ENCODE data around the gene CCDC152. TPM values are rescaled to one million over a fixed set of nuclear protein-coding genes. Genes with fewer than 3 reads are reported as not detected.

The CCDC152 gene
- total RNA-seq, 4 donors from 2014 or later = 0.16 to 1.2 (median 1.1) TPM

GRCh38 chr5:42822548-42822947 is 65.9 kb downstream of the CCDC152 start:
- no peak for ATAC-seq
- 87 to 100% methylated on average over 2 of the region's 2 CpGs for WGBS, 2 donors (ENCODE audit: low coverage in 1 of 2)
- no peak for TF ChIP-seq POLR2AphosphoS5 (IDR thresholded peaks at IDR 0.05)
- TF ChIP-seq POLR2A (IDR thresholded peaks at IDR 0.05) = no peak
- TF ChIP-seq EP300 (IDR thresholded peaks at IDR 0.05) = no peak
- TF ChIP-seq, protein P1, sequence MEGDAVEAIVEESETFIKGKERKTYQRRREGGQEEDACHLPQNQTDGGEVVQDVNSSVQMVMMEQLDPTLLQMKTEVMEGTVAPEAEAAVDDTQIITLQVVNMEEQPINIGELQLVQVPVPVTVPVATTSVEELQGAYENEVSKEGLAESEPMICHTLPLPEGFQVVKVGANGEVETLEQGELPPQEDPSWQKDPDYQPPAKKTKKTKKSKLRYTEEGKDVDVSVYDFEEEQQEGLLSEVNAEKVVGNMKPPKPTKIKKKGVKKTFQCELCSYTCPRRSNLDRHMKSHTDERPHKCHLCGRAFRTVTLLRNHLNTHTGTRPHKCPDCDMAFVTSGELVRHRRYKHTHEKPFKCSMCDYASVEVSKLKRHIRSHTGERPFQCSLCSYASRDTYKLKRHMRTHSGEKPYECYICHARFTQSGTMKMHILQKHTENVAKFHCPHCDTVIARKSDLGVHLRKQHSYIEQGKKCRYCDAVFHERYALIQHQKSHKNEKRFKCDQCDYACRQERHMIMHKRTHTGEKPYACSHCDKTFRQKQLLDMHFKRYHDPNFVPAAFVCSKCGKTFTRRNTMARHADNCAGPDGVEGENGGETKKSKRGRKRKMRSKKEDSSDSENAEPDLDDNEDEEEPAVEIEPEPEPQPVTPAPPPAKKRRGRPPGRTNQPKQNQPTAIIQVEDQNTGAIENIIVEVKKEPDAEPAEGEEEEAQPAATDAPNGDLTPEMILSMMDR (IDR thresholded peaks at IDR 0.05) = no peak
- Histone ChIP-seq H3K9me3 (no peaks in the 10 kb centered on the region), H3K4me1 (peaks cover 0 to 10% (median 0%) of the 10 kb centered on the region in 3 donors), H3K4me3 (no peak overlapping the region), H3K27ac (no peak overlapping the region), H3K36me3 (no peaks in the 10 kb centered on the region), H3K27me3 (no peaks in the 10 kb centered on the region)

DNA sequence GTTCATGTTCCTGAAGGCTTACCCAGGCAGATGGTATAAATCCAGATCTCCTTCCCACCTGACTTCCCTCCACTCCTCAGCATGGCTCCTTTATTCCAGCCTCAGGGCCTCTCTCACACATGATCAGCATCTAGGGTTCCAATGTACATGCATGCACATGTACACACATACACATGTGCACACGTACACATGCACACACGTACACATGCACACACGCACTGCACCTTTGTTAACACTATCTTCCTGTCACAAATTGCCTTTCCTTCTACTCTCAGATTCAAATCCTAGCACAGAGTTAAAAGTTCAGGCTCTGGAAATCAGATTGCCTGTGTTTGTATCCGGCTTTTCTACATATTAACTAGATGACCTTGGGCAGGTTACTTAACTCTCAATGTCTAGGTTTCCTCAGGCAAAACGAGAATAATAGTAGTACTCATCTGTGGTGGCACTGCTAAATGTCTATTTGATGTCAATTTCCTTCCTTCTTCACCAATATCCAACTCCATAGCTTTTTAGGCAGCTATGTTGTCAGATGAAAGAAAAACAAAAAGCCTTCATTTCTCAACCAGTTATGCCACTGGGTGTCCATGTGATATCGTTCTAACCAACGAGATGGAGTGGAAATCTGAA is 67.8 kb downstream of the CCDC152 start:
- no peak for TF ChIP-seq POLR2A (IDR thresholded peaks at IDR 0.05)
- TF ChIP-seq, protein P1 (IDR thresholded peaks at IDR 0.05) = no peak
- TF ChIP-seq EP300 (IDR thresholded peaks at IDR 0.05) = no peak
- TF ChIP-seq POLR2AphosphoS5 (IDR thresholded peaks at IDR 0.05) = no peak
- ATAC-seq = no peak
- Histone ChIP-seq H3K27me3 (no peaks in the 10 kb centered on the region), H3K9me3 (no peaks in the 10 kb centered on the region), H3K27ac (no peak overlapping the region), H3K36me3 (no peaks in the 10 kb centered on the region), H3K4me1 (peaks cover 0 to 16% (median 3%) of the 10 kb centered on the region in 3 donors), H3K4me3 (no peak overlapping the region)
- WGBS, 2 donors (ENCODE audit: low coverage in 1 of 2) = 86 to 88% methylated on average over 7 of the region's 7 CpGs

DNA sequence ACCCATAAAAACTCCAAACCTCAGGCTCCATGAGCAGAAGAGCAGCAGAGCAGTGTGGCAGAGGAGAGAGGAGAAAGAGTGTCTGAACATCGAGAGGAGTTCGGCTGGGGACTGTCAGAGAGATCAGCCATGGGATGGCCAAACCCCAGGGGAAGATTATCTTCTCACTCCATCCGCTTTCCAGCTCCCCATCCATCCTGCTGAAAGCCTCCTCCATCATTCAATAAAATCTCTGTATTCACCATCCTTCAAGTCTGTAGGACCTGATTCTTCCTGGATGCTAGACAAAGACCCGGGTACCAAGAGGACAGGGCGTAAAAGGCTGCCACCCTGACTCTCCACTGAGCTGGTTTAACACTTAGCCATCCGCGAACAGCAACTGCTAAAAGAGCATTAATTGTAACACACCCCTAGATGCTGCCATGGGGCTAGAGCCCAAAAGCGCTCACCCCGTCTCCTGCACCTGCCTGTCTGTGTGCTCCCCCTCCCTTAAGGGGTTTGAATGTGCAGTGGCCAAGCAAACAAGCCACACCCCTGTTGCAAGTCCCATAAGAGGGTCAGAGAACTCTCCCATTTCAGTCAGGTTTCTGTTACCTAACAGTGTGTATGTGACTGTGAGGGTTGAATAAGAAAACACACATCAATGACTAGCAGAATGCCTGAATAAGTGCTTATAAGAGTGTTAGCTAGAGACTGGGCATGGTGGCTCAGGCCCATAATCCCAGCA is 69.0 kb downstream of the CCDC152 start:
- Histone ChIP-seq H3K4me3 (no peak overlapping the region), H3K27me3 (no peaks in the 10 kb centered on the region), H3K9me3 (no peaks in the 10 kb centered on the region), H3K36me3 (no peaks in the 10 kb centered on the region), H3K4me1 (peaks cover 0 to 16% (median 3%) of the 10 kb centered on the region in 3 donors), H3K27ac (no peak overlapping the region)
- TF ChIP-seq POLR2AphosphoS5 (IDR thresholded peaks at IDR 0.05) (no peak), EP300 (IDR thresholded peaks at IDR 0.05) (no peak), POLR2A (IDR thresholded peaks at IDR 0.05) (no peak)
- TF ChIP-seq, protein P1 (IDR thresholded peaks at IDR 0.05) = no peak
- no peak for ATAC-seq
- WGBS, 2 donors (ENCODE audit: low coverage in 1 of 2) = 75 to 88% methylated on average over 4 to 6 of the region's 9 CpGs

GRCh38 chr5:42826757-42827515 is 70.3 kb downstream of the CCDC152 start:
- H3K9me3 ChIP-seq = no peaks in the 10 kb centered on the region
- 25 to 29% methylated on average over 2 of the region's 2 CpGs for whole genome bisulfite sequencing, 2 donors (ENCODE audit: low coverage in 1 of 2)
- no peaks in the 10 kb centered on the region for H3K27me3 ChIP-seq
- no peaks in the 10 kb centered on the region for H3K36me3 ChIP-seq
- no peak overlapping the region for H3K4me3 ChIP-seq
- no peak overlapping the region for H3K27ac ChIP-seq
- ATAC-seq = no peak
- peaks cover 0 to 16% (median 3%) of the 10 kb centered on the region in 3 donors for H3K4me1 ChIP-seq
- TF ChIP-seq POLR2AphosphoS5 (IDR thresholded peaks at IDR 0.05) = no peak

- Histone ChIP-seq H3K9me3 (no peaks in the 10 kb centered on the region), H3K4me3 (no peak overlapping the region), H3K27me3 (no peaks in the 10 kb centered on the region), H3K4me1 (peaks cover 0 to 16% (median 3%) of the 10 kb centered on the region in 3 donors), H3K27ac (no peak overlapping the region), H3K36me3 (no peaks in the 10 kb centered on the region)
- no peak for ATAC-seq
- WGBS, 2 donors (ENCODE audit: low coverage in 1 of 2) = 5 to 20% methylated on average over 2 of the region's 2 CpGs
- TF ChIP-seq POLR2A (IDR thresholded peaks at IDR 0.05) (no peak), EP300 (IDR thresholded peaks at IDR 0.05) (no peak), POLR2AphosphoS5 (IDR thresholded peaks at IDR 0.05) (no peak)
- TF ChIP-seq, protein P1 (IDR thresholded peaks at IDR 0.05) = no peak
Measured at GRCh38 chr5:42828671-42829070, 72.1 kb downstream of the CCDC152 start.
